Stimulated activated CD8-positive, alpha-beta memory T cell treated with anti-CD3 and anti-CD28 coated beads, Interleukin-7, amount 100 ng/mL, for 24 hours (primary cell): ENCODE results near the gene NOS3.

Experiments used
- DNase-seq: peaks from one replicate; pipeline ENCODE4 v3.0.0-alpha.2; 2020; ENCODE audit warnings: low read depth

NOS3 gene

GRCh38 chr7:151058781-151059366 is 68.1 kb downstream of the NOS3 start:
- no peak for DNase-seq

- DNase-seq, result peak; percentile 42
These were observed 68.7 kb downstream of the NOS3 start, which contains the start of gene SLC4A2 for GRCh38 chr7:151059367-151060112. TSS of gene SLC4A2 (plus strand) at chr7:151059589. CDS start at chr7:151061988, 2,399 bp downstream.

DNA sequence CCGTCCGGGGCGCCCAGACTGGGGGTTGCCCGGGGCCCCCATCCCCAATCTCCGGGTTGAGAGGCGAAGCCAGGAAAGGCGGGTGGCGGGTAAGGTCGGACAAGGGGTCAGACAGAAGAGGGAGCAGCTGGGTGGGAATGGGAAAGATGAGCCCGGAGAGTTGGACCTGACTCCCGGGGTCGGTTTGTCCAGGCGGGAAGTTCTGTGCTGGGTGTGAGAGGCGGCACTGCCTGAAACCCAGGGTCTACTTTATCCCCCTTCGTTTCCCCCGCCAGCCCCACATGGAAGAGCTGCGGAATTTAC is 69.2 kb downstream of the NOS3 start:
- DNase-seq, result no peak

DNA sequence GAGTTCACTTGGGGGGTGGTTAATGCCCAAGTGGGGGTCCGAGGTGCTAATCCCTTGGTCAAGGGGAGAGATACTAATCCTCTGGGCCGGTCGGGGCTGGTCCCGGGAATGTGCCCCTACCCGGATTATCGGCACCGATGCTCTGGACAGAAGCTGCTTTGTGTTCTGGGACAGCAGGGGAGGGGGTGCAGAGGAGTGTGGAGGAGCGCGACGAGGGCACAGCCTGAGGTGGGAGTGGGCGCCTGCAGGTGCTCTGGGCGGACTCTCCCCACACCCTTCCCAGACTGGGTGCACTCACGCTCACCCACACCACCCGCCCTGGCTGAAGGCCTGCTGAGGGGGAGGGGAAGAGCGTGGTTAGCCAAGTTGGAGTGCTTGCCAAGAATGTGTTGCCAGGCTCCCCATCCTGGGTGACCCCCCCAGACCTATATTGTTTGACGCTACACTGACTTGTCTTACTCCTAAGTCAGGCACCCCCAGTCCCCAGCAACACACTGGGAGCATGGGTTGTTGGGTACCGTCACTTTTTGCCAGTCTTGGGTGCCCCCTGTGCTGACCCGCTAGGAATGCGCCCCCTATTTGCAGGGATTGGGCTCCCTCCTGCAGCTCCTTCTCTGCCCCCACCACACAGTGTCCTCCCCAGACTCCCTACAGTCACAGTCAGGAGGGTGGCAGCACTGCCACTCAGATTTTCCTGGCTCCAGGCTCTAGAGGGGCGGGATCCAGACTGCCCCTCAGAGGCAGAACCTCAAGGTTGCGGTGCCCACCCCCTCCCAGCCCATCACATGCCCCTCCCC is 69.8 kb downstream of the NOS3 start:
- DNase-seq, result no peak

GRCh38 chr7:151061213-151062110 is 70.6 kb downstream of the NOS3 start:
- no peak for DNase-seq

DNA sequence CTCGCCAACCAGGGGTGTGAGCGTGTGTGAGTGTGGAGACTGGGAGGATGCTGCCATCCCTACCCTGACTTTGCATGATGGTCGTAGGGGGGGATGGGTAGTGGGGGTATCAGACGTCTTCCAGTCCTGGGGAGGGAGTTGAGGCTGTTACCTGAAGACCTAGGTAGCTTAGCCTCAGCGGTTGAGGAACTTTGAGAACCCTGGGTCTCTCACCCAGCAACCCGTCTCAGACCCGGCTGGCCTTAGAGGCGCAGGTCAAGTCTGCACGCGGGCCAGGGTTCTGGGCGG is 71.2 kb downstream of the NOS3 start:
- DNase-seq, result no peak

DNA sequence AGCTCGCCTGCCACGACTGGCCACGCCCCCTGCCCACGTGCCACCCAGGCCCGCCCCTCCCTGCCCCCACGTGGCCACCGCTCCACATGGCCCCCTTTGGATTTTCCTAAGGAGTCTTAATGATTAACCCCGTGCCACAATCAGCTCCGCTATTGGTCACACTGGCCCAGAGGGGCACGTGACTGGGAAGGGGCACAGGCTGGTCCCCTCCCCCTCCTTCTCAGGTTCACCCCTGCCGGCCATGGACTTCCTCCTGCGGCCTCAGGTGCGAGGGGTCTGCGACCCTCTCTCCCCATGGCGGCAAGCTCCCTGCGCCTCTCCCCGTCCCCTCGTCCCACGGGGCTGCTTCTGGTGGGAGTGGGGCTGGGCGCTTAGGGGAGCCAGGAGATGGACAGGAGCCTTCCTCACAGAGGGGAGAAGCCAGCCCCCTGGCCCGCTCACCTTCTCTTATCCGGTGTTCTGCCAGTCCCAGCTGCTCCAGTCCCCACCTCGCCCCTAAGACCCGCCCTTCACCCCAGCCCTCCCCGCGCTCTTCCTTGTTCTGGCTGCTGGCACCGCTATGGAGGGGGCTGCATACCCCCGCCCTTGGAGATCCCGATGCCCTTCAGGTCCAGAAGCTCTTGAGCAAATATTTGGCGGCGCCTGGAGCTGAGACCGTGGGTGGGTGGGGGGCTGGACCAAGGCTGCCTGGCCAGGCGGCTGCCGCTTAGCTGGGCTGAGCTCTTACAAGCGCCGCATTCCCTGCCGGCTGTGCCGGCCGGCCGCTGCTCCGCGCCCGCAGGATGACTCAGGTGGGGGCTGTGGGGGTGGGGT is 71.8 kb downstream of the NOS3 start:
- DNase-seq, result no peak

DNA sequence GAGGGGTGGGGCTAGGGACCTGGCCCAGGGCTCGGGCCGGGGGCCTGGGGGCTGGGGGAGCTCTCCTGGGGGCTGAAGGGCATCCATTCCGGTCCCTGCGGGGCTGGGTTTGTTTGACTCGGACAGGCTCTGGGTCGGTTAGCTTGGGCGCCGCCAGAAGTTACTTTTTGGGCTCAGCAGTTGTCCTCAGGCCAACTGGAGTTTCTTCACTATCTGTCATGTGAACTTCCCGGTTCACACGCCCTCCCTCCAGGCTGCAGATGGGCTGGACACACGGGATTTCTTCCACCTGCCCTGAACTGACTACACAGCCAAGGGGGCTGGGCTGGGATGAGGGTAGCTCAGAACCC is 72.4 kb downstream of the NOS3 start:
- no peak for DNase-seq
